PFSK-1 (cell line): ENCODE data around the gene MTUS2.

ENCODE experiments used
- FOXP2 ChIP-seq: optimal IDR thresholded peaks from 2 replicates; pipeline ENCODE3; 2011; ENCODE audit warnings: borderline replicate concordance, control low read depth, inconsistent platforms; ENCODE audit not compliant: insufficient read depth; ENCODE audit errors: extremely low read length, extremely low read depth
- POLR2AphosphoS5 ChIP-seq: IDR thresholded peaks from 2 replicates; pipeline ENCODE4 v1.6.1; 2012; ENCODE audit warnings: low read depth, mild to moderate bottlenecking, control low read depth, low read length, moderate library complexity
- REST ChIP-seq, 2 experiments: IDR thresholded peaks; 2 replicates each; pipeline versions ENCODE4 v1.6.1 to v1.8.0; 2011 to 2012; ENCODE audit warnings: low read depth in 2 of 2, low read length in 2 of 2, control low read depth in 1 of 2, inconsistent platforms in 1 of 2, mild to moderate bottlenecking in 1 of 2, moderate library complexity in 1 of 2; ENCODE audit not compliant: insufficient read depth in 1 of 2
- SIN3A ChIP-seq: IDR thresholded peaks from 2 replicates; pipeline ENCODE4 v1.6.1; 2012; ENCODE audit warnings: mild to moderate bottlenecking, low read length, moderate library complexity, borderline replicate concordance; ENCODE audit not compliant: insufficient read depth
- TAF1 ChIP-seq: IDR thresholded peaks from 2 replicates; pipeline ENCODE4 v1.6.1; 2012; ENCODE audit warnings: low read length, control low read depth, borderline replicate concordance; ENCODE audit not compliant: insufficient read depth

Gene MTUS2

DNA sequence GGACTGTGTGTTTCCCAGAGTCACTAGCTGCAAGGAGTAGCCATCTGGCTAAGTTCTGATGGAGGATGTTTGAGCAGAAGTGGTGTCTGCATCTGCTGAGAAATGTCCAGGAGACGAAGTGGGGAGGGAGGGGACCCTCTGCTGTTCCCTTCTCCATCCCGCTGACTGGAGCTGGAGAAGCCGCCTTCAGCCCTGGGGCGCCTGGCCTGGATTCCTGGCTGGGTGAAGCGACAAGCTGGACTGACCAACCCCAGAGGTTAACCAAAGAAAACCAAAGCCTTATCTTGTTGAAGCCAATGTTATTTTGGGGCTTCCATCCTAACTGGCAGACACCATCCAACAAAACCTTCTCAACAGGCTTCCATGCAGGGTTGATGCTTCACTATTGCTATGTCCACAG is 707.8 kb downstream of the MTUS2 start:
- TF ChIP-seq SIN3A = no peak
- no peak for TF ChIP-seq POLR2AphosphoS5
- no peak for TF ChIP-seq REST (IDR thresholded peaks at IDR 0.05; ENCODE audit: insufficient read depth in 1 of 2, low read depth in 2 of 2, low read length in 2 of 2)
- no peak for TF ChIP-seq FOXP2
- TF ChIP-seq TAF1 = no peak

- TF ChIP-seq REST (IDR thresholded peaks at IDR 0.05; ENCODE audit: insufficient read depth in 1 of 2, low read depth in 2 of 2, low read length in 2 of 2) = no peak
- no peak for TF ChIP-seq TAF1
- no peak for TF ChIP-seq SIN3A
- no peak for TF ChIP-seq FOXP2
- TF ChIP-seq POLR2AphosphoS5 = no peak
These were observed 709.6 kb downstream of the MTUS2 start for GRCh38 chr13:29529754-29530153.

GRCh38 chr13:29530901-29531300 is 710.8 kb downstream of the MTUS2 start:
- TF ChIP-seq POLR2AphosphoS5 = no peak
- TF ChIP-seq TAF1 = no peak
- no peak for TF ChIP-seq REST (IDR thresholded peaks at IDR 0.05; ENCODE audit: insufficient read depth in 1 of 2, low read depth in 2 of 2, low read length in 2 of 2)
- no peak for TF ChIP-seq FOXP2
- TF ChIP-seq SIN3A = no peak

GRCh38 chr13:29532116-29532515 is 712.0 kb downstream of the MTUS2 start:
- TF ChIP-seq TAF1 (no peak), REST (IDR thresholded peaks at IDR 0.05; ENCODE audit: insufficient read depth in 1 of 2, low read depth in 2 of 2, low read length in 2 of 2) (no peak), SIN3A (no peak)

- TF ChIP-seq FOXP2 = no peak
- no peak for TF ChIP-seq POLR2AphosphoS5
- TF ChIP-seq SIN3A = no peak
- no peak for TF ChIP-seq REST (IDR thresholded peaks at IDR 0.05; ENCODE audit: insufficient read depth in 1 of 2, low read depth in 2 of 2, low read length in 2 of 2)
- no peak for TF ChIP-seq TAF1
These were observed 712.7 kb downstream of the MTUS2 start for GRCh38 chr13:29532821-29533220.
